Measurements from ENCODE around the gene C16orf96. TPM values are rescaled to one million over a fixed set of nuclear protein-coding genes. Genes with fewer than 3 reads are reported as not detected.

The C16orf96 gene
- total and polyA plus RNA-seq, 2 of the 13 experiments (the other 11 are each of a cell fraction or from before 2014, with no cell fraction given), result 0.03 TPM; not detected in 1

DNA sequence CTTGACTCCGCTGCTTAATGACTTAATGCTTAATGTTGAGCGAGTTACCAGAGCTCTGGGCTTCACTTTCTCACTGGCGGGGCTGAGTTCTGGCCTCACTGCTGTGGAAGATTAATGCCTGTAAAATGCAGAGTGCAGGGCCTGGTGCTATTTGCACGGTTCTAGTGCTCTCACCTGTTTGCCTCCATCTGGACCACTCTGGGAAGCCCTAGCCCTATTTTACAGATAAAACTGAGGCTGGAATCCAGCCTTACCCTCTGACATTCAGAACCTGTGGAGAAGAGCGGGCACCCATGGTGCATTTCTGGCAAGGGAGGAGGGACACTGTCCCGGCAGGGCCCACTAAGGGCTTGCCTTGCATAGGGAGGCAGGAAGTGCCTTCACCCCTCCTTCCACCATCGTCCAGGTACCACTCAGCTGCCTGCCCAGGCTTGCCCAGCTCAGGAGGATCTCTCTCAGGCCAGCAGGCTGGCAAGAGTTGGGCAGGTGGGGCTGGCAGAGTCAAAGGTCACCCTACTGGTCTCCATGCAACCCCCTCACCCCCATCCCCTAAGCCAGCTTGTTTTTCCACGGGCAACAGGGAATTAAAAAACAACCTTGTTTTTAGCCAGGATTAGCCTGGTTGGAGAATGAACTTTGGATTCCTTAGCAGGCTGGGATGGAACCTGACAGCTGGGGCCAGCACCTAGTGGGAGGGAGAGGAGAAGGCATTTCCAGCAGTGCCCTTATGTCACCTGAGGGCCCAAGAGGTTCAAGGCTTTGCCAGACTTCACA, 62.7 kb downstream of the C16orf96 start (continued):
- TF ChIP-seq, protein P1, sequence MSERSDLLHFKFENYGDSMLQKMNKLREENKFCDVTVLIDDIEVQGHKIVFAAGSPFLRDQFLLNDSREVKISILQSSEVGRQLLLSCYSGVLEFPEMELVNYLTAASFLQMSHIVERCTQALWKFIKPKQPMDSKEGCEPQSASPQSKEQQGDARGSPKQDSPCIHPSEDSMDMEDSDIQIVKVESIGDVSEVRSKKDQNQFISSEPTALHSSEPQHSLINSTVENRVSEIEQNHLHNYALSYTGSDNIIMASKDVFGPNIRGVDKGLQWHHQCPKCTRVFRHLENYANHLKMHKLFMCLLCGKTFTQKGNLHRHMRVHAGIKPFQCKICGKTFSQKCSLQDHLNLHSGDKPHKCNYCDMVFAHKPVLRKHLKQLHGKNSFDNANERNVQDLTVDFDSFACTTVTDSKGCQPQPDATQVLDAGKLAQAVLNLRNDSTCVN (CRISPR knock-in tag; IDR thresholded peaks at IDR 0.05; ENCODE audit: borderline replicate concordance), result no peak
- TF ChIP-seq NCOA1 (CRISPR knock-in tag; IDR thresholded peaks at IDR 0.05) (no peak), ELF4 (CRISPR knock-in tag; IDR thresholded peaks at IDR 0.05; ENCODE audit: borderline replicate concordance) (no peak), ZNF749 (CRISPR knock-in tag; IDR thresholded peaks at IDR 0.05; ENCODE audit: borderline replicate concordance) (no peak), RARA (CRISPR knock-in tag; IDR thresholded peaks at IDR 0.05) (peak; percentile 49), ZNF547 (CRISPR knock-in tag; IDR thresholded peaks at IDR 0.05) (no peak), MEIS2 (CRISPR knock-in tag; IDR thresholded peaks at IDR 0.05) (no peak; the same call in 1 of the 2 replicates), KLF13 (CRISPR knock-in tag; IDR thresholded peaks at IDR 0.05) (no peak), ZNF530 (CRISPR knock-in tag; IDR thresholded peaks at IDR 0.05; ENCODE audit: low read depth) (no peak), PHF21A (CRISPR knock-in tag; IDR thresholded peaks at IDR 0.05) (peak; percentile 86), ZNF484 (CRISPR knock-in tag; IDR thresholded peaks at IDR 0.05; ENCODE audit: borderline replicate concordance, low read depth) (no peak), BORCS8-MEF2B (CRISPR knock-in tag; IDR thresholded peaks at IDR 0.05) (no peak)
- TF ChIP-seq, protein P2, sequence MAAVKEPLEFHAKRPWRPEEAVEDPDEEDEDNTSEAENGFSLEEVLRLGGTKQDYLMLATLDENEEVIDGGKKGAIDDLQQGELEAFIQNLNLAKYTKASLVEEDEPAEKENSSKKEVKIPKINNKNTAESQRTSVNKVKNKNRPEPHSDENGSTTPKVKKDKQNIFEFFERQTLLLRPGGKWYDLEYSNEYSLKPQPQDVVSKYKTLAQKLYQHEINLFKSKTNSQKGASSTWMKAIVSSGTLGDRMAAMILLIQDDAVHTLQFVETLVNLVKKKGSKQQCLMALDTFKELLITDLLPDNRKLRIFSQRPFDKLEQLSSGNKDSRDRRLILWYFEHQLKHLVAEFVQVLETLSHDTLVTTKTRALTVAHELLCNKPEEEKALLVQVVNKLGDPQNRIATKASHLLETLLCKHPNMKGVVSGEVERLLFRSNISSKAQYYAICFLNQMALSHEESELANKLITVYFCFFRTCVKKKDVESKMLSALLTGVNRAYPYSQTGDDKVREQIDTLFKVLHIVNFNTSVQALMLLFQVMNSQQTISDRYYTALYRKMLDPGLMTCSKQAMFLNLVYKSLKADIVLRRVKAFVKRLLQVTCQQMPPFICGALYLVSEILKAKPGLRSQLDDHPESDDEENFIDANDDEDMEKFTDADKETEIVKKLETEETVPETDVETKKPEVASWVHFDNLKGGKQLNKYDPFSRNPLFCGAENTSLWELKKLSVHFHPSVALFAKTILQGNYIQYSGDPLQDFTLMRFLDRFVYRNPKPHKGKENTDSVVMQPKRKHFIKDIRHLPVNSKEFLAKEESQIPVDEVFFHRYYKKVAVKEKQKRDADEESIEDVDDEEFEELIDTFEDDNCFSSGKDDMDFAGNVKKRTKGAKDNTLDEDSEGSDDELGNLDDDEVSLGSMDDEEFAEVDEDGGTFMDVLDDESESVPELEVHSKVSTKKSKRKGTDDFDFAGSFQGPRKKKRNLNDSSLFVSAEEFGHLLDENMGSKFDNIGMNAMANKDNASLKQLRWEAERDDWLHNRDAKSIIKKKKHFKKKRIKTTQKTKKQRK (IDR thresholded peaks at IDR 0.05; ENCODE audit: low read length), result no peak
- TF ChIP-seq, protein P3, sequence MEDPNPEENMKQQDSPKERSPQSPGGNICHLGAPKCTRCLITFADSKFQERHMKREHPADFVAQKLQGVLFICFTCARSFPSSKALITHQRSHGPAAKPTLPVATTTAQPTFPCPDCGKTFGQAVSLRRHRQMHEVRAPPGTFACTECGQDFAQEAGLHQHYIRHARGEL (CRISPR knock-in tag; IDR thresholded peaks at IDR 0.05), result no peak
- TF ChIP-seq, protein P4, sequence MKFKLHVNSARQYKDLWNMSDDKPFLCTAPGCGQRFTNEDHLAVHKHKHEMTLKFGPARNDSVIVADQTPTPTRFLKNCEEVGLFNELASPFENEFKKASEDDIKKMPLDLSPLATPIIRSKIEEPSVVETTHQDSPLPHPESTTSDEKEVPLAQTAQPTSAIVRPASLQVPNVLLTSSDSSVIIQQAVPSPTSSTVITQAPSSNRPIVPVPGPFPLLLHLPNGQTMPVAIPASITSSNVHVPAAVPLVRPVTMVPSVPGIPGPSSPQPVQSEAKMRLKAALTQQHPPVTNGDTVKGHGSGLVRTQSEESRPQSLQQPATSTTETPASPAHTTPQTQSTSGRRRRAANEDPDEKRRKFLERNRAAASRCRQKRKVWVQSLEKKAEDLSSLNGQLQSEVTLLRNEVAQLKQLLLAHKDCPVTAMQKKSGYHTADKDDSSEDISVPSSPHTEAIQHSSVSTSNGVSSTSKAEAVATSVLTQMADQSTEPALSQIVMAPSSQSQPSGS (CRISPR knock-in tag; IDR thresholded peaks at IDR 0.05), result no peak
- TF ChIP-seq, protein P5, sequence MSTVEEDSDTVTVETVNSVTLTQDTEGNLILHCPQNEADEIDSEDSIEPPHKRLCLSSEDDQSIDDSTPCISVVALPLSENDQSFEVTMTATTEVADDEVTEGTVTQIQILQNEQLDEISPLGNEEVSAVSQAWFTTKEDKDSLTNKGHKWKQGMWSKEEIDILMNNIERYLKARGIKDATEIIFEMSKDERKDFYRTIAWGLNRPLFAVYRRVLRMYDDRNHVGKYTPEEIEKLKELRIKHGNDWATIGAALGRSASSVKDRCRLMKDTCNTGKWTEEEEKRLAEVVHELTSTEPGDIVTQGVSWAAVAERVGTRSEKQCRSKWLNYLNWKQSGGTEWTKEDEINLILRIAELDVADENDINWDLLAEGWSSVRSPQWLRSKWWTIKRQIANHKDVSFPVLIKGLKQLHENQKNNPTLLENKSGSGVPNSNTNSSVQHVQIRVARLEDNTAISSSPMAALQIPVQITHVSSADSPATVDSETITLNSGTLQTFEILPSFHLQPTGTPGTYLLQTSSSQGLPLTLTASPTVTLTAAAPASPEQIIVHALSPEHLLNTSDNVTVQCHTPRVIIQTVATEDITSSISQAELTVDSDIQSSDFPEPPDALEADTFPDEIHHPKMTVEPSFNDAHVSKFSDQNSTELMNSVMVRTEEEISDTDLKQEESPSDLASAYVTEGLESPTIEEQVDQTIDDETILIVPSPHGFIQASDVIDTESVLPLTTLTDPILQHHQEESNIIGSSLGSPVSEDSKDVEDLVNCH (CRISPR knock-in tag; IDR thresholded peaks at IDR 0.05), result no peak
- TF ChIP-seq, protein P6, sequence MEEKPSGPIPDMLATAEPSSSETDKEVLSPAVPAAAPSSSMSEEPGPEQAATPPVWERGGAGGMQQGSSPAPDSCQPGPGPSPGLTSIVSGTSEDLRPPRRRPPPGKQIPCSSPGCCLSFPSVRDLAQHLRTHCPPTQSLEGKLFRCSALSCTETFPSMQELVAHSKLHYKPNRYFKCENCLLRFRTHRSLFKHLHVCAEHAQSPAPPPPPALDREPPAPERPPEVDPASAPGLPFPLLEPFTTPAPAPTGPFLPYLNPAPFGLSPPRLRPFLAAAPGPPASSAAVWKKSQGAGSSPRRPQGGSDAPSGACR (CRISPR knock-in tag; IDR thresholded peaks at IDR 0.05), result no peak

All from HepG2 (cell line).